CD4-positive, alpha-beta T cell treated with Interleukin-10 for 1 hour (primary cell): ENCODE results near the gene PTPRB.
"Not testable (repeated sequence)": the region's sequence is repeated elsewhere in the genome, so short reads cannot be mapped to it uniquely, and the experiment has no call there.

Source experiments
- DNase-seq: peaks from one replicate; pipeline ENCODE4 v3.0.0-alpha.2; 2020

The PTPRB gene

DNA sequence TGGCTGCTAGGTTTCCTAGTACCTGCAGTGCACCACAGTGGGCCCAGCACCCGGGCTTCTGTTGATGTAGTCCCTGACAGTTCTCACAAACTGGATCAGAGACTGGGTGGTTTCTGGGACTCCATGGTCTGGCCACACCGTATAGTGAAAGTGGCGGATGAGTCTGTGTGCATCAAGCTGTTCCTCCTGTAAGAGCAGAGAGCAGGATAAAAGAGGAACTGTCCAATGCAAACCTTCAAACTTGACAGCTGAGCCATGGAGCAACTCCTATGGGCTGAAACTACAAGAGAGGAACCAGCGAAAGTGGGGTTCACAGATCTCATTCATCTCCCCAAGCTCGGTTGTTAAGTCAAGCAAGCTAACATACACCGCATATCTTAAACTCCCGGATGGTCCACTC, 102.8 kb downstream of the PTPRB start:
- no peak for DNase-seq

DNA sequence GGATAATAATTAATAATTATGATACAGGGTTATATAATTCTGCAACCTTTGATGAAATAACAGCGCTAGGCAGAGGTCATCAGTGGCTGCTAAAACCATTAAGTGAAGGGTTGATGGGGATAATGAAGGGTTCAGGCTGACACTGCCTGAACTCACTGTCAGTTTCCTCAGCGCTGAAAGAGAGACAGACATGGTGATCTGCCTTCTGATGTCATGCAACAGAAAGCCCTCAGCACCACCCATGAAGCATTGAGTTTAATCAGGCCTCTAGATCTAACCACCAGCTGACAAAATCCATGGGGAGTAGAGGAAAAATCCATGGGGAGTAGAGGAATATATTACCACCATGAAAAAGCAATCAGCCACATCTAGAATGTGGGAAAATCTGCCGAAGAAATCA, 107.6 kb downstream of the PTPRB start:
- DNase-seq, result no peak

DNA sequence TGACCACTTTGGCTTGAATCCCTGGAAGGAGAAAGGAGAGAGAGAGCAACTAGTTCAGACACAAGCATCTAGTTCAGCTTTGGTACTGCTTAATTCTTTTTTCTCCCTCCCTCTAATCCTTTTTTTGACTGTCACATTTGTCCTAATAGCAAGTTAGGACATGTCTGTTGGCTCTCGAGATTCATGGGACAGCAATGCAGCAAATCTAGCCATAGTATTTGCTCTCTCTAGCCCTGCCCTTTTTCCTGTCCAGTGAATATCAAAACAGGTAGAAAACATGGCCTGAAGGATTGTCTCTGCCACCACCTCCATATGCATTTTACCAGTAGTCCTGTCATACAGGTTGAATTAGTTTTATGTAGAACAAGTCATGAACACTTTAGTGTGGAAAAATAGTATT, 116.4 kb downstream of the PTPRB start:
- DNase-seq, result no peak

- no peak for DNase-seq
Measured at GRCh38 chr12:70513426-70513825, 123.8 kb downstream of the PTPRB start.

- DNase-seq, result no peak
Measured at GRCh38 chr12:70508178-70508577, 129.1 kb downstream of the PTPRB start.

GRCh38 chr12:70507442-70507841, 129.8 kb downstream of the PTPRB start:
- DNase-seq, result no peak

DNA sequence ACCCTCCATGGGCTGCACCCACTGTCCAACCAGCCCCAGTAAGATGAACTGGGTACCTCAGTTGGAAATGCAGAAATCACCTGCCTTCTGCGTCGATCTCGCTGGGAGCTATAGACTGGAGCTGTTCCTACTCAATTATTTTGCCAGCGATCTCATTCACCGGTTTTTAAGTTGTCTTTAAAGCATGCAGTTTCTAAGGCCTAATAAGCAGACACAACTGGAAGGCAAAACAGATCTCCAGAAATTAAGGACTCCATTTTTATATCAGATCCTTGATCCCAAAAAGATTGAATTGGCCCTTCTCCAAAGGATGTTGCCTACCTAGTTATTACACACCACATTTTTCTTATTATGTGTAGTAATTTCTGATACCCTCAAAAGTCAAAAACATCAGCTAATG, 139.7 kb downstream of the PTPRB start:
- no peak for DNase-seq

- not testable (repeated sequence) for DNase-seq
Measured at GRCh38 chr12:70492904-70493303, 144.3 kb downstream of the PTPRB start.

GRCh38 chr12:70490928-70491327, 146.3 kb downstream of the PTPRB start:
- DNase-seq, result not testable (repeated sequence)

DNA sequence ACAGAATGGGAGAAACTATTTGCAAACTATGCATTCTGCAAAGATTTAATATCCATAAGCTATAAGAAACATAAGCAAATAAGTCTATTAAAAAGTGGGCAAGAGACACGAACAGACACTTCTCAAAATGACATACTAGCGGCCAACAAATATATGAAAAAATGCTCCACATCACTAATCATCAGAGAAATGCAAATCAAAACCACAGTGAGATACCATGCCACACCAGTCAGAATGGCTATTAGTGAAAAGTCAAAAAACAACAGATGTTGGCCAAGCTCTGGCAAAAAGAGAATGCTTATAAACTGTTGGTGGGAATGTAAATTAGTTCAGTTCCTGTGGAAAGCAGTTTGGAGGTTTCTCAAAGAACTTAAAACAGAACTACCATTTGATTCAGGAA, 149.8 kb downstream of the PTPRB start:
- no peak for DNase-seq

GRCh38 chr12:70486588-70486987, 150.6 kb downstream of the PTPRB start:
- DNase-seq, result no peak

DNA sequence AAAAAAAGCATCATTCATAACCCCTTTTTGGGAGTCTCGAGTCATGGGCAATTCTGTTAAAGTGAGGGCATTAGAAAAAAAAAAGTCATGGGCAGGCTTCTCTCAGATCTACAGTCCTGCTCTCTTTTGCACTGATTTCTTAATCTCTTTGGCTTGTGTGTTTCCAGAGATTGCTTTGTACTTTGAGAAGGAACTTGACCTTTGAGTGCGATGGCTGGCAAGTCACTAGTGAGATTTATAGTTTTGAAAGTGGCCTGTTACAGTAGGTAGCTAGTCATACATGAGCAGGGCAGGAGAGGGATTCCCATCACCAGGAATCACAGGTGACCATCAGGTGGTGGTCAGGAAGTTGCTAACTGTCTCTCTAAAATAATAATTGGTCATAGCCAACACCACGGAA, 151.5 kb downstream of the PTPRB start:
- DNase-seq, result no peak

DNA sequence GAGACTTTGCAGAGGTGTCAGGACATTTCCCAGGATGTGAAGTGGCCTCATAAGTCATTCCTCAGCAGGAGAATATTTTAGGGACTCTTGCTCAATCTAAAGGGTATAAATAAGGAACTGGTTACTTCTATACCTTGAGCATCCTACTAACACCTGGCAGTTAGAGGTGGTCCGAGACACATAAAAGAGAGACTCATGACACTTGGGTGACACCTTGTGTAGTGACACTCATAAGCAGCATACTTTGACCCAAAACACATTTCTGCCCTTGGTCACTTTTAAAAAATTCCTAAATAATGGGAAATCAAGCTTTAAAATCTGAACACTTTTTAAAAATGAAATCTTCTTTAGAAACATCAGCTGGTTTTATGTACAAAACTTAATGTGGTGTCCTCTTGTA, 152.8 kb downstream of the PTPRB start:
- DNase-seq, result no peak

- no peak for DNase-seq
Measured at GRCh38 chr12:70482764-70483163, 154.5 kb downstream of the PTPRB start.

DNA sequence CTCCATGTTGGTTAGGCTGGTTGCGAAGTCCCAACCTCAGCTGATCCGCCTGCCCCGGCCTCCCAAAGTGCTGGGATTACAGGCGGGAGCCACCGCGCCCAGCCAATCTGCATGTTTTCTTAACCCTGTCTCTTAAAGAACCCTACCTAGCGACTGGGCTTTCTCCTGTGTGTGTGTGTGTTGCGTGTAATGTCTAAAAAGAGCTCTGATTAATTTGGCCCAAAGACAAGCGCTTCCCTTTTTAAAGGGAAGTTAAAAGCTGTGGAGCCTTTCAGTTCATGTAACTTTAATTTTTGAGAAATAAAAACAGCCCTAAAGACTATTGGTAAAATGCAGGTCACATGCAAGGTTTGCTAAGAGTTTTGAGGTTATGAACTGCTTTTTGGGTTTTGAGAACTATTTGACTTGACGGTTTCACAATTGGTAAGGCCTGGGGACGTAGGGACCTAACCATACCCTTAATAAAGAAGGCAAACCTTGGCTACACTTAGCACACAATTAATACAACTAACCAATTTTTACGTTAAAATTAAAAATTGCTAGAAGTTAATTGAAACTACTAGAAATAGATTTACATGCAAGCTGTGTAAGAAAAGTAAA, 167.9 kb downstream of the PTPRB start:
- no peak for DNase-seq

GRCh38 chr12:70468741-70469140, 168.5 kb downstream of the PTPRB start:
- DNase-seq, result no peak

- no peak for DNase-seq
Measured at GRCh38 chr12:70467918-70468733, 169.1 kb downstream of the PTPRB start.

- no peak for DNase-seq
Measured at GRCh38 chr12:70467476-70467875, 169.8 kb downstream of the PTPRB start.

GRCh38 chr12:70466753-70467152, 170.5 kb downstream of the PTPRB start:
- DNase-seq, result no peak
